PC-3 (cell line): Measurements from ENCODE around the gene DYNC1I1.

Experiments
- EZH2 ChIP-seq: fragments of 300-600 bp; sonication (generic); IDR thresholded peaks from one replicate; pipeline ENCODE4 v1.6.1; 2017; ENCODE audit warnings: antibody characterized with exemption, mild to moderate bottlenecking, low read length; ENCODE audit not compliant: unreplicated experiment
- TF ChIP-seq, protein P1 (sequence below): fragments of 300-600 bp; sonication (generic); conservative IDR thresholded peaks from 2 replicates; pipeline ENCODE4 v1.5.1; 2017; ENCODE audit warnings: antibody characterized with exemption, low read depth, mild to moderate bottlenecking, low read length

DNA sequence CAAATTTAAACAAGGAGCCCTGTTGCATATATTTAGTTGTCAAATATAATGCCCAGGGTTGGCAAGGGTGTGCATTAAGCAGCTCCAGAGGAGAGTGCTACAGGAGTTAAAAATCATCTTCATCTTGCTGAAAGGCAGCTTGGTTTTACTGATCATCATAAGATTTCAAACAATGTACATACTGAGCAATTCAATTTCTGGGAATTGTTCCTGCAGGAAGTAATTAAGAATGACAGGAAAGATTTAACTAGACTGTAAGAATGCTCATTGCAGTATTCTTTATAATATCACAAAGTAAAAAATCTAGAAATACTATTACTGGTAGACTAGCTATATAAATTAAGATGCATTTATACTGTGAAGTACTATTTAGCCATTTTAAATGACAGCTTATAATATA is 153.6 kb downstream of the DYNC1I1 start:
- TF ChIP-seq, protein P1, sequence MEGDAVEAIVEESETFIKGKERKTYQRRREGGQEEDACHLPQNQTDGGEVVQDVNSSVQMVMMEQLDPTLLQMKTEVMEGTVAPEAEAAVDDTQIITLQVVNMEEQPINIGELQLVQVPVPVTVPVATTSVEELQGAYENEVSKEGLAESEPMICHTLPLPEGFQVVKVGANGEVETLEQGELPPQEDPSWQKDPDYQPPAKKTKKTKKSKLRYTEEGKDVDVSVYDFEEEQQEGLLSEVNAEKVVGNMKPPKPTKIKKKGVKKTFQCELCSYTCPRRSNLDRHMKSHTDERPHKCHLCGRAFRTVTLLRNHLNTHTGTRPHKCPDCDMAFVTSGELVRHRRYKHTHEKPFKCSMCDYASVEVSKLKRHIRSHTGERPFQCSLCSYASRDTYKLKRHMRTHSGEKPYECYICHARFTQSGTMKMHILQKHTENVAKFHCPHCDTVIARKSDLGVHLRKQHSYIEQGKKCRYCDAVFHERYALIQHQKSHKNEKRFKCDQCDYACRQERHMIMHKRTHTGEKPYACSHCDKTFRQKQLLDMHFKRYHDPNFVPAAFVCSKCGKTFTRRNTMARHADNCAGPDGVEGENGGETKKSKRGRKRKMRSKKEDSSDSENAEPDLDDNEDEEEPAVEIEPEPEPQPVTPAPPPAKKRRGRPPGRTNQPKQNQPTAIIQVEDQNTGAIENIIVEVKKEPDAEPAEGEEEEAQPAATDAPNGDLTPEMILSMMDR = no peak
- TF ChIP-seq EZH2 = no peak
